IMR-90 (cell line): ENCODE data around the gene TDRD12. TPM values are rescaled to one million over a fixed set of nuclear protein-coding genes. Genes with fewer than 3 reads are reported as not detected.

ENCODE experiments used
- ATAC-seq: fragments of 200-7000 bp; cut with Tn5 transposase; 2 replicates; pipeline ENCODE4 v1.9.1; 2020; ENCODE audit warnings: low read depth, mild to moderate bottlenecking, moderate library complexity
- BruUV-seq: library from RNA; stranded (reverse); fragments of 400-500 nt; replicated peaks from 2 replicates; lab custom pipeline; 2021; lab: Mats Ljungman, UMichigan
- CTCF ChIA-PET: fragments of 300-600 bp; formaldehyde crosslinking; extraction: SDS; loops from one replicate; lab custom pipeline; 2021; ENCODE audit warnings: antibody characterized with exemption; lab: Yijun Ruan, JAX
- POLR2A ChIA-PET: fragments of 300-600 bp; sonication (Branson Sonifier 250); formaldehyde crosslinking; loops from one replicate; lab custom pipeline; 2022; ENCODE audit warnings: antibody characterized with exemption; ENCODE audit not compliant: unreplicated experiment; lab: Charles Lee
- DNase-seq: peaks from one replicate; pipeline ENCODE4 v3.0.0; 2013
- H2AFZ ChIP-seq: replicated peaks from 2 replicates; pipeline ENCODE3; 2013; ENCODE audit warnings: low read length, mild to moderate bottlenecking; ENCODE audit not compliant: poor library complexity
- H2AK5ac ChIP-seq: 2 replicates; pipeline ENCODE4 v1.6.1; 2013; ENCODE audit warnings: low read depth, low read length, inconsistent platforms
- H2AK9ac ChIP-seq: replicated peaks from 2 replicates; pipeline ENCODE3; 2013; ENCODE audit warnings: mild to moderate bottlenecking, low read depth, low read length, moderate library complexity; ENCODE audit not compliant: poor library complexity
- H2BK120ac ChIP-seq: 2 replicates; pipeline ENCODE4 v1.6.1; 2013; ENCODE audit warnings: low read depth, low read length, inconsistent platforms
- H2BK15ac ChIP-seq: 3 replicates; pipeline ENCODE4 v1.6.1; 2013; ENCODE audit warnings: low read depth, low read length, inconsistent platforms
- H2BK20ac ChIP-seq: 2 replicates; pipeline ENCODE4 v1.6.1; 2013; ENCODE audit warnings: low read depth, mild to moderate bottlenecking, inconsistent platforms, low read length, moderate library complexity
- H2BK5ac ChIP-seq: 2 replicates; pipeline ENCODE4 v1.6.1; 2013; ENCODE audit warnings: mild to moderate bottlenecking, low read depth, low read length, inconsistent platforms; ENCODE audit not compliant: poor library complexity, severe bottlenecking
- H3K14ac ChIP-seq: replicated peaks from 2 replicates; pipeline ENCODE4 v1.6.1; 2013; ENCODE audit warnings: low read depth, low read length, inconsistent platforms
- H3K18ac ChIP-seq: 2 replicates; pipeline ENCODE4 v1.6.1; 2013; ENCODE audit warnings: low read depth, low read length, control low read depth
- H3K23ac ChIP-seq: 2 replicates; pipeline ENCODE4 v1.6.1; 2013; ENCODE audit warnings: low read depth, low read length, inconsistent platforms
- H3K27ac ChIP-seq: 2 replicates; pipeline ENCODE4 v1.5.1; 2013; ENCODE audit warnings: mild to moderate bottlenecking, control low read depth, low read length; ENCODE audit not compliant: insufficient read depth
- H3K27me3 ChIP-seq: 2 replicates; pipeline ENCODE4 v1.6.1; 2013; ENCODE audit warnings: low read length; ENCODE audit not compliant: control insufficient read depth, insufficient read depth
- H3K36me3 ChIP-seq: 2 replicates; pipeline ENCODE4 v1.6.1; 2013; ENCODE audit warnings: low read length, mixed read lengths; ENCODE audit not compliant: control insufficient read depth, insufficient read depth
- H3K4ac ChIP-seq: 2 replicates; pipeline ENCODE4 v1.6.1; 2013; ENCODE audit warnings: low read depth, low read length, inconsistent platforms
- H3K4me1 ChIP-seq: 2 replicates; pipeline ENCODE4 v1.6.1; 2013; ENCODE audit warnings: low read length, mixed read lengths; ENCODE audit not compliant: control insufficient read depth, insufficient read depth
- H3K4me2 ChIP-seq: 2 replicates; pipeline ENCODE4 v1.6.1; 2013; ENCODE audit warnings: low read depth, mild to moderate bottlenecking, control low read depth, low read length, moderate library complexity
- H3K4me3 ChIP-seq: 2 replicates; pipeline ENCODE4 v1.5.1; 2013; ENCODE audit warnings: low read depth, mild to moderate bottlenecking, control low read depth, low read length, moderate library complexity; ENCODE audit not compliant: insufficient read depth
- H3K56ac ChIP-seq: 2 replicates; pipeline ENCODE4 v1.6.1; 2013; ENCODE audit warnings: low read length, inconsistent platforms; ENCODE audit not compliant: insufficient read depth; ENCODE audit errors: extremely low read depth
- H3K79me1 ChIP-seq, 2 experiments: 2 replicates each; pipeline ENCODE4 v1.6.1; 2013; ENCODE audit warnings: low read length in 2 of 2, inconsistent platforms in 1 of 2, low read depth in 1 of 2
- H3K9ac ChIP-seq: 2 replicates; pipeline ENCODE4 v1.6.1; 2013; ENCODE audit warnings: low read depth, low read length, control low read depth
- H3K9me1 ChIP-seq: 2 replicates; pipeline ENCODE4 v1.6.1; 2013; ENCODE audit warnings: low read length, inconsistent platforms; ENCODE audit not compliant: insufficient read depth
- H3K9me3 ChIP-seq: 2 replicates; pipeline ENCODE4 v1.6.1; 2013; ENCODE audit warnings: low read length; ENCODE audit not compliant: control insufficient read depth, insufficient read depth
- H4K20me1 ChIP-seq: 2 replicates; pipeline ENCODE4 v1.6.1; 2013; ENCODE audit warnings: low read length, inconsistent platforms; ENCODE audit not compliant: insufficient read depth
- H4K5ac ChIP-seq: 2 replicates; pipeline ENCODE4 v1.6.1; 2013; ENCODE audit warnings: mild to moderate bottlenecking, low read depth, low read length, control low read depth
- H4K8ac ChIP-seq, 2 experiments: 2 replicates each; pipeline ENCODE4 v1.6.1; 2013; ENCODE audit warnings: low read depth in 2 of 2, low read length in 2 of 2, control low read depth in 1 of 2, inconsistent platforms in 1 of 2
- H4K91ac ChIP-seq: 2 replicates; pipeline ENCODE4 v1.6.1; 2013; ENCODE audit warnings: low read depth, low read length, inconsistent platforms; ENCODE audit not compliant: insufficient read depth
- BHLHE40 ChIP-seq: fragments of 150-350 bp; IDR thresholded peaks from 2 replicates; pipeline ENCODE4 v1.6.1; 2016; ENCODE audit warnings: mild to moderate bottlenecking, low read depth, low read length
- CHD1 ChIP-seq: IDR thresholded peaks from 2 replicates; pipeline ENCODE4 v1.6.1; 2012; ENCODE audit warnings: low read depth, low read length, improper control_type of control experiment
- MAFK ChIP-seq: IDR thresholded peaks from 2 replicates; pipeline ENCODE4 v1.6.1; 2012; ENCODE audit warnings: low read depth, low read length, improper control_type of control experiment
- MXI1 ChIP-seq: IDR thresholded peaks from 2 replicates; pipeline ENCODE4 v1.6.1; 2012; ENCODE audit warnings: low read depth, mild to moderate bottlenecking, low read length, moderate library complexity, borderline replicate concordance
- NFE2L2 ChIP-seq: fragments of 150-350 bp; IDR thresholded peaks from 2 replicates; pipeline ENCODE4 v1.6.1; 2016; ENCODE audit warnings: low read depth, mild to moderate bottlenecking, low read length
- POLR2A ChIP-seq: IDR thresholded peaks from 2 replicates; pipeline ENCODE4 v1.6.1; 2012; ENCODE audit warnings: mild to moderate bottlenecking, low read depth, low read length
- RFX5 ChIP-seq: IDR thresholded peaks from 2 replicates; pipeline ENCODE4 v1.8.0; 2012; ENCODE audit warnings: low read depth, mild to moderate bottlenecking, low read length, moderate library complexity
- WGBS, 2 experiments: methylation state at CpG; one replicate each; pipeline versions ENCODE4 v1.1.5 to v1.1.7; 2013; ENCODE audit warnings: missing lambda C conversion rate in 2 of 2; ENCODE audit not compliant: insufficient read length in 1 of 2; ENCODE audit errors: extremely low coverage in 2 of 2; 5-methylcytosine and 5-hydroxymethylcytosine counted together
- dilution Hi-C: fragments of 300-500 bp; cut with HindIII; formaldehyde crosslinking; loops from one replicate; pipeline ENCODE4 v1.14.3; 2018; ENCODE audit warnings: low sequenced_read_pairs; ENCODE audit not compliant: unreplicated experiment
- in situ Hi-C: fragments of 300-500 bp; cut with MboI; formaldehyde crosslinking; loops from 3 replicates; pipeline ENCODE4 v1.14.3; 2019; ENCODE audit warnings: low sequenced_read_pairs, inconsistent platforms, mixed read lengths
- intact Hi-C: fragments of 100-400 bp; cut with micrococcal nuclease; formaldehyde crosslinking; loops from 2 replicates; pipeline ENCODE4 v1.10.0; 2022
- polyA plus RNA-seq, 3 experiments: library from polyadenylated mRNA; depleted of rRNA; stranded (reverse); fragments of >200 nt; gene quantifications; 2 replicates each; pipeline ENCODE4 v1.2.3, GENCODE V29; 2012; ENCODE audit warnings: low replicate concordance in 1 of 3
- total RNA-seq: library from RNA; depleted of rRNA; stranded (reverse); fragments of >200 nt; gene quantifications from 2 replicates; pipeline ENCODE4 v1.2.3, GENCODE V29; 2012
- TF ChIP-seq, protein P1 (sequence below): conservative IDR thresholded peaks from 2 replicates; pipeline ENCODE4 v1.5.1; 2012; ENCODE audit warnings: mild to moderate bottlenecking, low read depth, low read length, improper control_type of control experiment
- TF ChIP-seq, protein P2 (sequence below): fragments of 150-350 bp; IDR thresholded peaks from 2 replicates; pipeline ENCODE4 v1.6.1; 2017; ENCODE audit warnings: mild to moderate bottlenecking, antibody characterized with exemption, low read length, low read depth

Gene TDRD12
- total and polyA plus RNA-seq, 2 of the 4 experiments (the other 2 are of a cell fraction), result under 0.01 to 0.07 TPM

DNA sequence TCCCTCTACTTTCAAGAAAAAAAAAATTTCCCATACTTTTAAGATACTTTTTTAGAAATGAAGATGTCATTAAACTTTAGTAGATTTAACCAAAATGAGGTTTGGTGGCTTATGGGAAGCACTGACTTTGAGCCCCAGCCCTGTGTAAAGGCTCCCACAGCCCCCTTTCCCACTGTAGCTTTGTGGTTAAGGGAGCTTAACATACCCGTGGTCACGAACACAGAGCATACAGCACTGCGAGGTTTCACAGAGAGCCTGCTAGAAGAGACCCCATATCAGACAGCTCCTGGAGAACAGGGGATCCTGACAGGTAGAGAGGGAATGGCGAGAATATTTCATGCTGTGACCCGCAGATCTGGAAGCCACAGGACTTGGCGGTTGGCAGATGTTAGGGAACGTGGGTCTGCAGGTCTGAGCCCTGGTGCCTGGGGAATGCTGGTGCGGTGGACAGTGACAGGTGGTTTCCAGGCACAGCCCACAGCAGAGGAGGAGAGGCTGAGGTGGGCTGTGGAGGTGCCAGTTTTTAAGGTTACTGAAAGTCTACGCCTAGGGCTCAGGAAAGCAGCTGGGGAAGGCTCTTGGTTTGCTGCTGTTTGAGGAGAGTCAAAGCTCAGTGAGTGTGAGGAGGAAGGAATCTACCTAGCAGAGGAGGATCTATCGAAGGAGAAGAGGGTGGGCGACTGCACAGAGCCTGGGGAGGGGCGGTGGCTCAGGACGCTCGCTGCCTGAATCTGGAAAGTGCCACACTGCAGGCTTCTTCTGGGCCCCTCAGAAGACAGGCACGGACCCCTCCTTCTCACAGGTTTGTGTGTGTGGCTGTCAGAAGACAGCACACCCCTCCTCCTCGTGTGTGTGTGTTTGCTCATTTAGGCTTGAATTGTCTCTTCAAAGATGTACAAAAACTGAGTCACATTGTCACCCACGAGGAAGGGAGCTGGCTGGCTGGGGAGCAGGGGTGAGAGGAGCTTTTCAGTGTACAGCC lies 100.1 kb downstream of the TDRD12 start:
- no peak overlapping the region for H3K14ac ChIP-seq
- no peak overlapping the region for H4K91ac ChIP-seq
- H2BK120ac ChIP-seq, result no peak overlapping the region
- no TSS peak for BruUV-seq
- DNase-seq (no peak), ATAC-seq (no peak)
- no peak overlapping the region for H2BK15ac ChIP-seq
- ChIA-PET CTCF (interaction anchor here (0.7 kb wide), 1 partner anchor 10 kb away, joined by 3 read pairs; no protein-coding TSS in a partner anchor), POLR2A (no interaction called here)
- no peak overlapping the region for H2BK20ac ChIP-seq
- intact Hi-C loops (no loop called here), in situ Hi-C loops (no loop called here), dilution Hi-C loops (no loop called here)
- H3K9me1 ChIP-seq, result no peaks in the 10 kb centered on the region
- H3K56ac ChIP-seq, result no peak overlapping the region
- H2AFZ ChIP-seq, result peak overlapping the region; percentile 32
- H3K4me2 ChIP-seq, result no peak overlapping the region
- no peak overlapping the region for H3K9ac ChIP-seq
- no peaks in the 10 kb centered on the region for H3K4me1 ChIP-seq
- no peaks in the 10 kb centered on the region for H4K20me1 ChIP-seq
- no peak overlapping the region for H2BK5ac ChIP-seq
- H2AK9ac ChIP-seq, result no peak overlapping the region
- no peak overlapping the region for H3K4ac ChIP-seq
- H3K9me3 ChIP-seq, result no peaks in the 10 kb centered on the region
- no peak overlapping the region for H3K27ac ChIP-seq
- no peaks in the 10 kb centered on the region for H3K36me3 ChIP-seq
- H3K23ac ChIP-seq, result no peak overlapping the region
- no peak for TF ChIP-seq POLR2A
- TF ChIP-seq, protein P1, sequence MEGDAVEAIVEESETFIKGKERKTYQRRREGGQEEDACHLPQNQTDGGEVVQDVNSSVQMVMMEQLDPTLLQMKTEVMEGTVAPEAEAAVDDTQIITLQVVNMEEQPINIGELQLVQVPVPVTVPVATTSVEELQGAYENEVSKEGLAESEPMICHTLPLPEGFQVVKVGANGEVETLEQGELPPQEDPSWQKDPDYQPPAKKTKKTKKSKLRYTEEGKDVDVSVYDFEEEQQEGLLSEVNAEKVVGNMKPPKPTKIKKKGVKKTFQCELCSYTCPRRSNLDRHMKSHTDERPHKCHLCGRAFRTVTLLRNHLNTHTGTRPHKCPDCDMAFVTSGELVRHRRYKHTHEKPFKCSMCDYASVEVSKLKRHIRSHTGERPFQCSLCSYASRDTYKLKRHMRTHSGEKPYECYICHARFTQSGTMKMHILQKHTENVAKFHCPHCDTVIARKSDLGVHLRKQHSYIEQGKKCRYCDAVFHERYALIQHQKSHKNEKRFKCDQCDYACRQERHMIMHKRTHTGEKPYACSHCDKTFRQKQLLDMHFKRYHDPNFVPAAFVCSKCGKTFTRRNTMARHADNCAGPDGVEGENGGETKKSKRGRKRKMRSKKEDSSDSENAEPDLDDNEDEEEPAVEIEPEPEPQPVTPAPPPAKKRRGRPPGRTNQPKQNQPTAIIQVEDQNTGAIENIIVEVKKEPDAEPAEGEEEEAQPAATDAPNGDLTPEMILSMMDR, result no peak
- no peak for TF ChIP-seq MAFK
- no peak for TF ChIP-seq NFE2L2
- TF ChIP-seq, protein P2, sequence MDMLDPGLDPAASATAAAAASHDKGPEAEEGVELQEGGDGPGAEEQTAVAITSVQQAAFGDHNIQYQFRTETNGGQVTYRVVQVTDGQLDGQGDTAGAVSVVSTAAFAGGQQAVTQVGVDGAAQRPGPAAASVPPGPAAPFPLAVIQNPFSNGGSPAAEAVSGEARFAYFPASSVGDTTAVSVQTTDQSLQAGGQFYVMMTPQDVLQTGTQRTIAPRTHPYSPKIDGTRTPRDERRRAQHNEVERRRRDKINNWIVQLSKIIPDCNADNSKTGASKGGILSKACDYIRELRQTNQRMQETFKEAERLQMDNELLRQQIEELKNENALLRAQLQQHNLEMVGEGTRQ, result no peak
- TF ChIP-seq CHD1, result no peak
- no peak for TF ChIP-seq MXI1
- no peak for TF ChIP-seq BHLHE40
- TF ChIP-seq RFX5, result no peak
- H3K27me3 ChIP-seq, result peaks cover 14% of the 10 kb centered on the region
- no peak overlapping the region for H3K4me3 ChIP-seq
- H3K18ac ChIP-seq, result no peak overlapping the region
- no peaks in the 10 kb centered on the region for H3K79me1 ChIP-seq
- no peak overlapping the region for H4K5ac ChIP-seq
- no peak overlapping the region for H2AK5ac ChIP-seq
- 65% methylated on average over 3 of the region's 17 CpGs; no CpG with 5 or more reads in 1 of the 2 experiments for WGBS, 2 experiments
- H4K8ac ChIP-seq, result no peak overlapping the region
